Activated CD8-positive, alpha-beta memory T cell treated with anti-CD3 and anti-CD28 coated beads for 4 hours (primary cell): Measurements from ENCODE around the gene MBNL1.
"Not testable (repeated sequence)": the region's sequence is repeated elsewhere in the genome, so short reads cannot be mapped to it uniquely, and the experiment has no call there.

Experiments
- DNase-seq, 2 donors: peaks; one replicate each; pipeline ENCODE4 v3.0.0-alpha.2; 2020; ENCODE audit warnings: low read depth in 2 of 2

Gene MBNL1

GRCh38 chr3:152402695-152403451, 134.1 kb downstream of the MBNL1 start:
- DNase-seq: no peak

- DNase-seq: no peak
These were observed 134.9 kb downstream of the MBNL1 start for GRCh38 chr3:152403632-152404066.

- no peak for DNase-seq
These were observed 136.2 kb downstream of the MBNL1 start for GRCh38 chr3:152404976-152405375.

- DNase-seq: no peak
These were observed 137.4 kb downstream of the MBNL1 start for GRCh38 chr3:152405915-152406802.

- DNase-seq: no peak
These were observed 144.5 kb downstream of the MBNL1 start for GRCh38 chr3:152413240-152413639.

GRCh38 chr3:152416808-152417580, 148.3 kb downstream of the MBNL1 start:
- no peak for DNase-seq

- DNase-seq: no peak
These were observed 151.0 kb downstream of the MBNL1 start for GRCh38 chr3:152419748-152420147.

- no peak for DNase-seq
These were observed 152.4 kb downstream of the MBNL1 start for GRCh38 chr3:152421162-152421561.

GRCh38 chr3:152426393-152426792, 157.7 kb downstream of the MBNL1 start:
- no peak for DNase-seq

- DNase-seq: no peak
These were observed 159.8 kb downstream of the MBNL1 start for GRCh38 chr3:152428577-152428976.

GRCh38 chr3:152430223-152431002, 161.7 kb downstream of the MBNL1 start:
- DNase-seq: no peak

- no peak for DNase-seq
These were observed 165.4 kb downstream of the MBNL1 start for GRCh38 chr3:152434142-152434541.

GRCh38 chr3:152435210-152435609, 166.5 kb downstream of the MBNL1 start:
- DNase-seq: not testable (repeated sequence)

GRCh38 chr3:152436707-152437590, 168.2 kb downstream of the MBNL1 start:
- DNase-seq: no peak

- no peak for DNase-seq
These were observed 169.5 kb downstream of the MBNL1 start for GRCh38 chr3:152438181-152438580.

- no peak for DNase-seq
These were observed 170.0 kb downstream of the MBNL1 start for GRCh38 chr3:152438706-152439105.

GRCh38 chr3:152440243-152440642, 171.5 kb downstream of the MBNL1 start:
- DNase-seq: not testable (repeated sequence)

GRCh38 chr3:152443212-152444023, 174.7 kb downstream of the MBNL1 start:
- DNase-seq: no peak

GRCh38 chr3:152444029-152444641, 175.4 kb downstream of the MBNL1 start:
- no peak for DNase-seq
